Lower leg skin (tissue), 3 donors: ENCODE measurements around the gene TAF1B.

ENCODE experiments used
- POLR2A ChIP-seq, 2 donors: fragments of 450-650 bp; IDR thresholded peaks; one replicate each; pipeline ENCODE4 v1.6.1; 2016 to 2017; ENCODE audit warnings: antibody characterized with exemption in 2 of 2, mild to moderate bottlenecking in 1 of 2, moderate library complexity in 1 of 2
- TF ChIP-seq, protein P1 (sequence below), 3 donors: fragments of 450-650 bp; IDR thresholded peaks; one replicate each; pipeline ENCODE4 v1.5.1; 2016; ENCODE audit warnings: antibody characterized with exemption in 3 of 3, mild to moderate bottlenecking in 3 of 3, moderate library complexity in 2 of 3

DNA sequence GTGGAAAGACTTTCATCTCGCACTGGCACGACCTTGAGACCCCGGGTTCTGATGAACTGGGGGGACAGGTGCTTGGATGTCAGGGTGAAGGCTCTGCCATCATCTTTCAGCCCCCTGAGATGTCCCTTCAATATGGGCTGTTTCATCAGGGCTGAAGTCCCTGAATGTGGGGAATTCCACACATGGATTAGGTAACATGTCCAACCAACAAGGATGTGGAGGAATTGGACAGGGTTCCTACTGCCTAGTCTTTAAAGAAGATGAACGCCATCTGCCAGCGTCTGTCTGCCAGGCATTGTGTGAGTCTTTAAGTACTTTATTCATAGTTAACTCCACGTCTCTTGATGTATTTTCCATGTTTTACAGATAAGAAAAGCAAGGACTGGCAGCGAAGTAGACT is 102.3 kb downstream of the TAF1B start:
- TF ChIP-seq, protein P1, sequence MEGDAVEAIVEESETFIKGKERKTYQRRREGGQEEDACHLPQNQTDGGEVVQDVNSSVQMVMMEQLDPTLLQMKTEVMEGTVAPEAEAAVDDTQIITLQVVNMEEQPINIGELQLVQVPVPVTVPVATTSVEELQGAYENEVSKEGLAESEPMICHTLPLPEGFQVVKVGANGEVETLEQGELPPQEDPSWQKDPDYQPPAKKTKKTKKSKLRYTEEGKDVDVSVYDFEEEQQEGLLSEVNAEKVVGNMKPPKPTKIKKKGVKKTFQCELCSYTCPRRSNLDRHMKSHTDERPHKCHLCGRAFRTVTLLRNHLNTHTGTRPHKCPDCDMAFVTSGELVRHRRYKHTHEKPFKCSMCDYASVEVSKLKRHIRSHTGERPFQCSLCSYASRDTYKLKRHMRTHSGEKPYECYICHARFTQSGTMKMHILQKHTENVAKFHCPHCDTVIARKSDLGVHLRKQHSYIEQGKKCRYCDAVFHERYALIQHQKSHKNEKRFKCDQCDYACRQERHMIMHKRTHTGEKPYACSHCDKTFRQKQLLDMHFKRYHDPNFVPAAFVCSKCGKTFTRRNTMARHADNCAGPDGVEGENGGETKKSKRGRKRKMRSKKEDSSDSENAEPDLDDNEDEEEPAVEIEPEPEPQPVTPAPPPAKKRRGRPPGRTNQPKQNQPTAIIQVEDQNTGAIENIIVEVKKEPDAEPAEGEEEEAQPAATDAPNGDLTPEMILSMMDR (IDR thresholded peaks at IDR 0.05), result no peak
- TF ChIP-seq POLR2A (IDR thresholded peaks at IDR 0.05), result no peak
